Measurements from ENCODE around the gene ZC3H7A. TPM values are rescaled to one million over a fixed set of nuclear protein-coding genes. Genes with fewer than 3 reads are reported as not detected.
A peak's percentile ranks its signal among the peaks of the same experiment; 100 is the strongest.

ZC3H7A gene
- total and polyA plus RNA-seq, 8 donors = 20.0 to 39.6 (median 30.2) TPM

GRCh38 chr16:11800382-11800718 is 3.3 kb upstream of the ZC3H7A start:
- DNase-seq (peak in 1 of 6 donors; percentile 15), FAIRE-seq (no peak), ATAC-seq (no peak)
- 93 to 95% methylated on average over 3 of the region's 3 CpGs for WGBS, 2 donors
- Histone ChIP-seq H3K4me1 (peaks cover 12 to 24% (median 13%) of the 10 kb centered on the region in 3 donors), H3K27me3 (no peaks in the 10 kb centered on the region), H3K27ac (no peak overlapping the region), H3K36me3 (no peaks in the 10 kb centered on the region), H3K4me3 (no peak overlapping the region), H3K9me3 (no peaks in the 10 kb centered on the region)
- TF ChIP-seq CTCF (IDR thresholded peaks at IDR 0.05) = no peak
- intact Hi-C loops (cut with DNase I) = no loop called here

- DNase-seq = peak in 1 of 6 donors; percentile 21
- Histone ChIP-seq H3K27me3 (no peaks in the 10 kb centered on the region), H3K4me3 (no peak overlapping the region), H3K27ac (no peak overlapping the region), H3K9me3 (no peaks in the 10 kb centered on the region), H3K36me3 (no peaks in the 10 kb centered on the region), H3K4me1 (peaks cover 16 to 30% (median 19%) of the 10 kb centered on the region in 3 donors)
- FAIRE-seq = no peak
- TF ChIP-seq CTCF (IDR thresholded peaks at IDR 0.05) = no peak
- ATAC-seq = no peak
- WGBS, 2 donors = 90 to 92% methylated on average over 14 of the region's 14 CpGs
- intact Hi-C loops (cut with DNase I) = loop anchor here in 2 of 3 donors (10.0 kb wide), 2 partner anchors 65 to 405 kb away; no protein-coding TSS in a partner anchor
Observed at GRCh38 chr16:11799509-11800381, 2.7 kb upstream of the ZC3H7A start.

- H3K27me3 ChIP-seq = no peaks in the 10 kb centered on the region
- peak in 1 of 6 donors; percentile 21 for DNase-seq
- no peak for TF ChIP-seq CTCF (IDR thresholded peaks at IDR 0.05)
- H3K4me3 ChIP-seq = no peak overlapping the region
- no peak for FAIRE-seq
- no peak overlapping the region for H3K27ac ChIP-seq
- no peaks in the 10 kb centered on the region for H3K36me3 ChIP-seq
- H3K9me3 ChIP-seq = no peaks in the 10 kb centered on the region
- peaks cover 17 to 36% (median 25%) of the 10 kb centered on the region in 3 donors for H3K4me1 ChIP-seq
- 94 to 98% methylated on average over 10 of the region's 10 CpGs for WGBS, 2 donors
- ATAC-seq = no peak
- intact Hi-C loops (cut with DNase I) = loop anchor here in 2 of 3 donors (10.0 kb wide), 2 partner anchors 64 to 404 kb away; no protein-coding TSS in a partner anchor
Observed at GRCh38 chr16:11799017-11799381, 1.9 kb upstream of the ZC3H7A start.

GRCh38 chr16:11797957-11798299 is 870 bp upstream of the ZC3H7A start:
- ATAC-seq (peak in 3 of 4 donors; percentile 2 to 26 (median 19)), FAIRE-seq (no peak), DNase-seq (peak in 1 of 6 donors; percentile 38)
- Histone ChIP-seq H3K4me1 (peaks cover 20 to 45% (median 36%) of the 10 kb centered on the region in 3 donors), H3K27ac (peak overlapping the region; percentile 92 to 97 (median 95)), H3K36me3 (no peaks in the 10 kb centered on the region), H3K4me3 (peak overlapping the region; percentile 45 to 92 (median 64)), H3K9me3 (no peaks in the 10 kb centered on the region), H3K27me3 (no peaks in the 10 kb centered on the region)
- WGBS, 2 donors = 1 to 5% methylated on average over 7 of the region's 7 CpGs
- TF ChIP-seq CTCF (IDR thresholded peaks at IDR 0.05) = no peak
- intact Hi-C loops (cut with DNase I) = loop anchor here in 2 of 3 donors (10.0 kb wide), 2 partner anchors 63 to 403 kb away; no protein-coding TSS in a partner anchor

Measured in pancreas (tissue), 10 donors.